SJSA1 (cell line): Measurements from ENCODE around the gene DUSP10. TPM values are rescaled to one million over a fixed set of nuclear protein-coding genes. Genes with fewer than 3 reads are reported as not detected.

ENCODE experiments used
- DNase-seq, 2 experiments: peaks; one replicate each; pipeline ENCODE4 v3.0.0-alpha.2; 2015 to 2020; ENCODE audit warnings: low spot score in 2 of 2, low read depth in 1 of 2
- H3K27ac ChIP-seq: fragments of 250-450 bp; sonication (Bioruptor Pico); 2 replicates; pipeline ENCODE4 v1.5.1; 2020; ENCODE audit warnings: mild to moderate bottlenecking, moderate library complexity
- H3K27me3 ChIP-seq: fragments of 250-450 bp; sonication (Bioruptor Pico); replicated peaks from 2 replicates; pipeline ENCODE4 v1.5.1; 2020; ENCODE audit warnings: mild to moderate bottlenecking, moderate library complexity
- H3K36me3 ChIP-seq: fragments of 250-450 bp; sonication (Bioruptor Pico); 2 replicates; pipeline ENCODE4 v1.5.1; 2020; ENCODE audit warnings: mild to moderate bottlenecking
- H3K4me1 ChIP-seq: fragments of 250-450 bp; sonication (Bioruptor Pico); replicated peaks from 2 replicates; pipeline ENCODE4 v1.6.1; 2021; ENCODE audit warnings: mild to moderate bottlenecking
- H3K4me3 ChIP-seq: fragments of 250-450 bp; sonication (Bioruptor Pico); 2 replicates; pipeline ENCODE4 v1.5.1; 2020; ENCODE audit warnings: mild to moderate bottlenecking
- H3K9me3 ChIP-seq: fragments of 250-450 bp; sonication (Bioruptor Pico); replicated peaks from 2 replicates; pipeline ENCODE4 v1.5.1; 2020; ENCODE audit warnings: mild to moderate bottlenecking
- total RNA-seq: library from RNA; depleted of rRNA; stranded (reverse); fragments of >200 nt; shearing (Covaris generic); gene quantifications from 2 replicates; pipeline ENCODE4 v1.2.3, GENCODE V29; 2014

Gene DUSP10
- total RNA-seq, 1 experiment from 2014 or later: 15.8 TPM

DNA sequence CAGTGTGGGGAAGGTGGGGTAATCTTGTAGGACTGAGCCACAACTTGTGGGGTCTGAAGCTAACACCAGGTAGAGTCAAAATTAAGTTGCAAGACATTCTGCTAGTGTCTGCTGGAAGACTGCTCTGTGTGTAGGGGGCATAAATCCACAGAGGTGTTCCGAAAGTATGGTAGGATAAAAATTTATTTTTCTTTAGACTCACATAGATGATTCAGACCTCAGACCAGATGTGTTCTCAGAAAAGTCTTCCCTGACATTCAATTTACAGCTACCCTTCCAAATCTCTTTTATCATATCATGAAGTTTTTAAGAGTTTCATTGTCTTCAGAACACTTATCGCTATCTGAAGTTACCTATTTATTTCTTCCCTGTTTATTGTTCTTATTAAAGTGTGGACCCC is 21.3 kb downstream of the DUSP10 start:
- no peak overlapping the region for H3K27ac ChIP-seq
- peaks cover 95% of the 10 kb centered on the region for H3K4me1 ChIP-seq
- no peak overlapping the region for H3K4me3 ChIP-seq
- H3K27me3 ChIP-seq: no peaks in the 10 kb centered on the region
- 0 out of 2 replicates have a peak, but pooled peaks cover 8% of the 10 kb centered on the region for H3K36me3 ChIP-seq
- DNase-seq: no peak
- H3K9me3 ChIP-seq: peaks cover 3% of the 10 kb centered on the region; the same call in 1 of the 2 replicates

DNA sequence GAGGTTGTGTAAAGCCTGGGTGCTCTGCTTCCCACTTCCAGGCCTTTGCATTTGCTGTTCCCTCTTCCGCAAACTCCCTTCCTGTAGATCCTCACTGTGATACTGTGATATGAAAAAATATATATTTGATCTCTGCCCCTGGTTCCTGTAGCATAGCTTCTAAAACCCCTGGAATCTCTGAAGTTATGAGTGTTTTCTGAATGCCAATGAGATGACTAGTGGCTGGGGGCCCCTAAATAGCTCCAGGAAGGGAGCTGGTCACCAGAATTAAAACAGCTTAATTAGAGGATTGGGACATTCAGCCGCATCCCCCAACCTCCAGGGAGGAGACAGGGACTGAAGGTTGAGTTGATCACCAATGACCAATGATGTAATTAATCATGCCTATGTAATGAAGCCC is 21.9 kb downstream of the DUSP10 start:
- Histone ChIP-seq H3K27ac (peak overlapping the region; percentile 80), H3K27me3 (no peaks in the 10 kb centered on the region), H3K36me3 (0 out of 2 replicates have a peak, but pooled peaks cover 8% of the 10 kb centered on the region), H3K9me3 (peaks cover 3% of the 10 kb centered on the region; the same call in 1 of the 2 replicates), H3K4me1 (peaks cover 95% of the 10 kb centered on the region), H3K4me3 (no peak overlapping the region)
- DNase-seq: no peak

DNA sequence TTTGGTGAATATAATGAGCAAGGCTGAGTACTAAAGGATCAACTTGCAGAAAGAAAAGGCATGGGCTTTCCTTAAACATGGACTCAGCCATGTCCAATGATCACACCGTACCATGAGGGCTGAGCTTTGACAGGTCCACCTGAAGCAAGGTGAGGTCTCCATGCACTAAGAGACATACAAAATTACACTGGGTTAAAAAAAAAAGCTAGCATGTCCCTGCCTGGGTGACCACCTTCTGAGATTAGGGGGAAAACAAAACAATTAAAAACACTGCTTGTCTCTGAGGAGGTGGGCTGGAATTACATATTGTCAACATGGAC is 22.7 kb downstream of the DUSP10 start:
- Histone ChIP-seq H3K27ac (peak overlapping the region; percentile 80), H3K36me3 (0 out of 2 replicates have a peak, but pooled peaks cover 8% of the 10 kb centered on the region), H3K27me3 (no peaks in the 10 kb centered on the region), H3K4me3 (no peak overlapping the region), H3K9me3 (peaks cover 3% of the 10 kb centered on the region; the same call in 1 of the 2 replicates), H3K4me1 (peaks cover 97% of the 10 kb centered on the region)
- DNase-seq: no peak

DNA sequence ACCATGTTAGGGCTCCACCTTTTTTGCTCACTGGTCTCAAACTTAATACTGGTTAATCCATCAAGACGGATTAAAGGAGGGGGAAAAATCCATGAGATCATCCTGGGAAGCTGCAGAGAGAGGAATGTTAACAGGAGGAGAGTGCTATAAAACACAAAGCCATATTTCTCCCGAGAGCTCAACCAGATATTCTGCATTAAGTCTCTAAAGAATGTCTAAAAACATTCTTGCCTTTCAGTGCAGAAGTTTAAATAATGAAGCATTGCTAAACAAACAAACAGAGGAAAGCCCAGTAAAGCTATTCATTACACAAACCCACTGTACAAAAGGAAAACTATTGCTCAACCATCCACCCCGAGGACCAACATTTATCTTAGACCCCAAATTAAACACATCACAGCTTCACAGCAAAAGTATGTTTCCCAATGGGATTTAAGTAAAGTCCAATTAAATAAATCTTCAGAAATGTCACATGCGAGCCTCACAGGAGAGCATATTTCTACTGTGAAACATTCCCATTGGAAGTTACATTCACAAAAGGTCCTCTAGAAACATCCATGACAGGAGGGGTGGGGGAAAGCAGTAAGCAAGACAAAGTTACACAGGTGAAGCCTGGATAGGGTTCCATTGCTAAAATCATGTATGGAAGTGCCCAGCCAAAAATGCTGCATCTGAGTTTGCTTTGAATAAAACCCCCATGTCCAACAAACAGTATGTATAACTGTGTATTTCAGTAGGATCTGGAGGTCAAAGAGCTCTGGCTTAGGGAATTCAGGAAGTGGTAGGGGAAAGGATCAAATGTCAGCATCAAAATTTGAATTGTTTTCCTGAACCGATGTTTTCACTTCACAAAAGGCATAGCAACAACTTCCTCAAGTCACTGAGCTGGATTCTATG is 23.3 kb downstream of the DUSP10 start:
- peaks cover 2% of the 10 kb centered on the region; the same call in 1 of the 2 replicates for H3K9me3 ChIP-seq
- peak in 1 of 2 experiments; percentile 95 for DNase-seq
- peaks cover 93% of the 10 kb centered on the region for H3K4me1 ChIP-seq
- H3K27ac ChIP-seq: peak overlapping the region; percentile 80
- H3K36me3 ChIP-seq: 0 out of 2 replicates have a peak, but pooled peaks cover 3% of the 10 kb centered on the region
- H3K27me3 ChIP-seq: no peaks in the 10 kb centered on the region
- H3K4me3 ChIP-seq: no peak overlapping the region

DNA sequence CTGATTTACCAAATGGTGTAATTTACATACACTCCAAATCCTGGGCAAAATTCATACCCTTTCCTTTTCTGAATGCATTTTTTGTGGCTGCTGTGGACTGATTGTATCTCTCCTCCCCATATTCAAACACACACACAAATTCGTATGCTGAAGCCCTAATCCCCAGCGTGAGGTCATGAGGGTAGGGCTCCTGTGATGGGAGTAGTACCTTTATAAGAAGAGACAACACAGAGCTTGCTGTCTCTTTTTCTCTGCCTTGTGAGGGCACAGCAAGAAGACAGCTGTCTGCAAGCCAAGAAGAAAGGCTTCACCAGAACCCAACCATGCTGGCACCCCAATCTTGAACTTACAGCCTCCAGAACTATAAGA is 24.4 kb downstream of the DUSP10 start:
- Histone ChIP-seq H3K4me3 (no peak overlapping the region), H3K27me3 (no peaks in the 10 kb centered on the region), H3K27ac (peak overlapping the region; percentile 56), H3K9me3 (no peaks in the 10 kb centered on the region), H3K36me3 (no peaks in the 10 kb centered on the region), H3K4me1 (peaks cover 88% of the 10 kb centered on the region)
- no peak for DNase-seq

DNA sequence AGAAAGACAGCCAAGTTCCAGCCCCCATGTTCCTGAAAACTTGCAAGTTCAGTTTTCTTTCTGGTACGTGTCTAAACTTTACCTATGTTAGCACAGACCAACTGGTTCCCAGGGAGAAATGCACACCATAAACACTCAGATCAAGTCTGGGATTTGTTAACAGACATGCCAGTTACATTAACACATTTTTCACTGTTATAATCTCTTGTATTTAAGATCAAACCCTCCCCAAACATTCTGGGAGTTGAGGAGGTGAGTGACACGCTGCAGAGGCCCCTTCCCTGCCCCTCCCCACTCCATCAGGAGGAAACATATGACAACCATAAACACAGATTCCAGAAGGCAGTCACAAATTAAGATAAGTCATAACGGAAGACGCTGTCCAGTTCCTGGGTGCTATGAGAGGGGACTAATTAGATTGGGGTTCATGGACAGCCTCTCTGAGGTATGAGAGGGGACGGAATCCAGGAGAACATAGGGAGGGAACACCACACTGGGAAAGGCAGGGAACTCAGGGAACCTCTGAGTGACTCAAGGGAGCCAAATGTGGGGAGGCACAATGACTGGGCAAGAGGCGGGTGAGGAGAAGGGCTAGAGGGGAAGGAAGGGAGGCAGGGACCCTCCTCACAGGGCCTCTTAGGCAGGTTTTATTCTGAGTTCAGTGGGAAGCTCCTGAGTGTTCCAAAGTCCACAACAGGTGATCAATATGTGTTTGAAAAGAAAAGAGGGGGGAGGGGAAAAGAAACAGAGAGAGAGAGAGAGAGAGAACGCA is 25.0 kb downstream of the DUSP10 start:
- Histone ChIP-seq H3K36me3 (no peaks in the 10 kb centered on the region), H3K4me1 (peaks cover 88% of the 10 kb centered on the region), H3K4me3 (no peak overlapping the region), H3K27ac (peak overlapping the region; percentile 33), H3K27me3 (no peaks in the 10 kb centered on the region), H3K9me3 (no peaks in the 10 kb centered on the region)
- DNase-seq: no peak

DNA sequence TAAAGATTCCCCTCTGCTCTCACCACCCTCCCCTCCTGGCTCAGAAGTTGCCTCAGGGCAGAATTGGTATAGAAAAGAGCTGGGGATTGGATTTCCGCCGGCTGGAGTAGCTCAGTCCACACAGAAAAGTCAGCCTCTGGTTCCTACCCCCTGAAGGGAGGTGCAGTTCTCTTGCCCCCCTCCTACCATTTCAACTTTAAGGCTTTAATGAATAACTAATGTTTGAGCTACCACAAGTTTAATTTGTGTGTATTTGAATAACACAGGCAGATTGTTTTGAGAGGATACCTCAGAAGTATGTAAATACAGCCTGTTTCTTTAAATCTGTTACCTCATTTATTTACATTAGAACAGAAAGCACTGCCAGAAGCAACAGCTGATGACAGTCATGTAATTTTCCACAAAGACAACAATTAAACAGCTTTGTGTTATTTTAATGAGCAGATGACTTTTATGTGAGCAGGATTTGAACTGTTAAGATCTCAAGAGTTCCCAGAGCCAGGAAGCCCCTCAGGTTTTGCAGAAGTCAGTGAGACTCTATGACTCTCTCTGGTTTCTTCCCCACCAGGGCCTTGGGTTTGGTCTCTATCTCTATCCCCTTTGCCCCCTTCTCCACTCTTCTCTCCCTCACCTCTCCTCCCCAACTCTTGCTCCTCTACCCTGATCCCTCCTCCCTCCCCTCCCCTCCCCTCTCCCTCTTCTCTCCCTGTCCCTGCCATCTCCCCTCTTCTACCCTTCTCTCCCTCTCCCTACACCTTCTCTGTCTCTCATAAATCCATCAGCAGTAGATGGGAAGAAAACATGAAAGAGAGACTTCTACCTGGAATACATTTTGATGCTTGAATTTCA is 26.3 kb downstream of the DUSP10 start:
- no peak overlapping the region for H3K4me3 ChIP-seq

DNA sequence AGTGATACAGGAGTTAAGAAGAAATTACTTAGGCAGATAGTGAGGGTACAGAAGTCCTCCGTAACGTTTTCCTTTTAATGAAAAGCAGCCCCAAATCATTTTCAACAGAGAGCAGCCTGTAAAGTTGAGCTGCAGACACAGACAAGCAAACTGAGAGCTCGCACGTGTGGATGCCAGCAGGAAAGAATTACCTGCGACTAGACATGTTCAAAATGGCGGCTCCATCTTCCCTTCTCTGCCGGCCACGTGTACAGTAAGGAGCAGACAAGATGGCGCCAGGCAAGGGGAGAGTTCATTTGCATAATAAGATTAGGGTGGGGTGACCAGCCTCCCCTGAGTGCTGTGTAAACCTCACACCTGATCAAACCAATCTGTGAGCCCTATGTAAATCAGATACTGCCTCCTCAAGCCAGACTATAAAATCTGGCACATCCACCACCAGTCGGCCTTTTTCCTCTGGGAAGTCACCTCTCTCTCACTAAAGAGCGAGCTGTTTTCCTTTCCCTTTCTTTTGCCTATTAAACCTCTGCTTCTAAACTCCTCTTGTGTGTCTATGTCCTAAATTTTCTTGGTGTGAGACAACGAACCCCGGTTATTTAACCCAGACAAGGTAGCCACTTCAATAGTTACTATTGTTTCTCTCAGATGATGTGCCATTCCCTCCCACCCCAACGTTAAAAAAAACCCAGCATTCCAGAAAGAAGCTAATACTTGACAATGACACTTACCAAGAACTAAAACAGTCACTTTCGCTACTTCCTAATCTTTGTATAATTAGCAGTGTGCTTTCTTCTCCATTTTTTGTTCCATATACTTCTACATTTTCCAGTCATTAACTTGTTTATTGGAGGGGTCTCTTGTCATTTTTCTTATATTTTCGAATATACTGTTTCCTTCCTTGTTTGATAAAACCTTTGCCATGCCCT is 27.4 kb downstream of the DUSP10 start:
- no peak for DNase-seq
- Histone ChIP-seq H3K4me1 (peaks cover 68% of the 10 kb centered on the region), H3K27me3 (no peaks in the 10 kb centered on the region), H3K36me3 (peaks cover 7% of the 10 kb centered on the region), H3K4me3 (no peak overlapping the region), H3K27ac (peak overlapping the region; percentile 4), H3K9me3 (no peaks in the 10 kb centered on the region)

More for the DNA sequence above, 26.3 kb downstream of the DUSP10 start:
- Histone ChIP-seq H3K27me3 (no peaks in the 10 kb centered on the region), H3K36me3 (0 out of 2 replicates have a peak, but pooled peaks cover 3% of the 10 kb centered on the region), H3K4me1 (peaks cover 79% of the 10 kb centered on the region), H3K9me3 (no peaks in the 10 kb centered on the region), H3K27ac (peak overlapping the region; percentile 33)
- peak; percentile 55 to 87 for DNase-seq

DNA sequence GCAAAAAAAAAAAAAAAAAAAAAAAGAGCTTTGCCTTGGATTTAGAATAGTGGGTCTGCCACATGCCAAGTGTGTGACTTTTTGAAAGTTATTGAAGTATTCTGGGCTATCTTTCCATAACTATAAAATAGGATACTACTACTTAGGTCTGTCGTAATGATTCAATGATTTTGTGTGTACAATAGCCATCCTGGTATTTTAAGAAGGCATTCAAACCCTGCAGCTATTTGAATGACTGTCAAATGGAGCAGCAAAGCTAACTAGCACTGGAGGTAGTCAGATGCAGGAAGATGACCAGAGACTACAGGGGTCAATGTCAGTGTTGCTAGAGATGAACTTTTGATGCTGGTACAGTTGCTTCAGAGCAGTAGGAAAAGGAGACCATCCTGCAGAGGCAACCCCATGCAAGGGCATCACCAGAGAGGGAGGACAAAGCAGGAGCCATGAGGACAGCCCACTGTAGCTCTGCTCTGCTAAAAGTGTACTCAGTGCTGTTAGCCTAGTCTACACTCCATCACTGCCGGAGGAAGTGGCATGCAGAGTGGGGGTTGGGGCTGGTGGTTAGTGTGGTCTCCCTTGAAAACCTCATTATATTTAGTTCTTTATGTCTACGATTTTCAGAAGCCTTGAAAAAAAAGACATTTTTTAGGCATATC is 29.0 kb downstream of the DUSP10 start:
- Histone ChIP-seq H3K27ac (peak overlapping the region; percentile 52), H3K36me3 (peaks cover 7% of the 10 kb centered on the region), H3K4me3 (no peak overlapping the region), H3K27me3 (no peaks in the 10 kb centered on the region), H3K4me1 (peaks cover 55% of the 10 kb centered on the region), H3K9me3 (no peaks in the 10 kb centered on the region)
- DNase-seq: no peak

DNA sequence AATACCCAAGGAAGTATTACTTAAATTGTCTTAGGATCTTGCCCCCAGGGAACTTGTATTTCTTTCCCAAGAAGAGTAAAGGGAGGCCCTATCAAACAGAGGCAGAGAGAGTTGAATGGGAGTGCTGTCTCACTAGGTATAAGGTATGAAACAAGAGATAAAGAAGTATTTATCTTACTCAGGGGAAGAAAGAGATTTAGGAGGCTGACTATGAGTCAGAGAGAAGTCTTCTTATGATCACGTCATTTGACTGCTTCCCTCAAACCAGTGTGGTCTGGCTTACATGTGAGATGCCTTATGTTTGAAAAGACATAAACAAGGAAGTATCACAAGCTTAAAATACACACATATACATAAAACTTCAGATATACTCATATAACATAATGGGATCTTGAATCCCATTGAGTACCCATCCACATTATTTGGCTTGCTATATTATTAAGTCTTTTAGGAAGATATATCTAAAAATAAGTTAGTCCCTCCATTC is 29.6 kb downstream of the DUSP10 start:
- H3K36me3 ChIP-seq: peaks cover 7% of the 10 kb centered on the region
- peak in 1 of 2 experiments; percentile 65 for DNase-seq
- H3K4me3 ChIP-seq: no peak overlapping the region
- no peaks in the 10 kb centered on the region for H3K27me3 ChIP-seq
- H3K4me1 ChIP-seq: peaks cover 48% of the 10 kb centered on the region
- H3K9me3 ChIP-seq: no peaks in the 10 kb centered on the region
- H3K27ac ChIP-seq: peak overlapping the region; percentile 52

DNA sequence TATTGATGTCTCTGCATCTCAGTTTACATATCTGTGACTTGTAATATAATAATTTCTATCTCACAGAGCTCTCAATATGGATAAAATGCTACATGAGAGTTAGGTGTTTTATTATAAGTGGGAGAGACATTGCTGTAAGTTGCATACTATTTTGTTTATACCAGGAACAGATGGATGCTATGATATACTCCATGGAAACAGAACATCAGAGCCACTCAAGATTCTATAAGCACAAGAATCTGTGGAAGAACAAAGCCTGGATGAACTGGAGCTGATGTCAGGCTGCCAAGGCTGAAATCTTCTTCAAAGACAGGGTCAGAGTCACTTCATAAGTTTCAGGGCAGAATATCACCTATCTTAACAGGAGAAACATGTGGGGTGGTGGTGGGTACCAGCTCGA is 30.2 kb downstream of the DUSP10 start:
- Histone ChIP-seq H3K4me1 (peaks cover 42% of the 10 kb centered on the region), H3K36me3 (peaks cover 7% of the 10 kb centered on the region), H3K27me3 (no peaks in the 10 kb centered on the region), H3K9me3 (no peaks in the 10 kb centered on the region), H3K27ac (peak overlapping the region; percentile 52), H3K4me3 (no peak overlapping the region)
- DNase-seq: no peak

DNA sequence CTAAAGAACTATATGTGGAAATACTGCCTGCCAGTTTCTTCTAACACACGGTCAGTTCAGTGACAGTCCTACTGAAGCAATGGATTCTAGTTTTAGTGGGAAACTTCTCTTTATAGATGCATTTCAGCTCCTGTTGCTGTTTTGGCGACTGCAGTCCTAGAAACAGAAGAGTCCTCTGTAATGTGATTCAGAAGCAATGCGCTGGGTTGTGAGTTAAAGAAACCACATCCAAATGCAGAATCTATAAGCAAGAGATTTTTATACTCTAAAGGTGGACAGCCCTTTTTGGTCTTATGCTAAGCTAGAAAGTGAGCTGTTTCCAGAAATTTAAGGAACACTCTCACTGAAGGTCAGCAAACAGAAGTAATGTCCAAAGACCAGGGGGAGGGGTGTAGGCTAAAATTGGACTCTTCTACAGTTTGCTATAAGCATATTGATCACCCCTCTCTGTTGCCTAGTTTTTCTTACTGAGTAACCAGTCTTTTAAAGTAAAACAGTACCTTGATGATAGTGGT is 30.8 kb downstream of the DUSP10 start:
- Histone ChIP-seq H3K9me3 (no peaks in the 10 kb centered on the region), H3K27ac (no peak overlapping the region), H3K4me1 (peaks cover 37% of the 10 kb centered on the region), H3K27me3 (no peaks in the 10 kb centered on the region), H3K4me3 (no peak overlapping the region), H3K36me3 (peaks cover 7% of the 10 kb centered on the region)
- no peak for DNase-seq
